SK-N-SH (cell line): ENCODE measurements around the gene IL3. TPM values are rescaled to one million over a fixed set of nuclear protein-coding genes. Genes with fewer than 3 reads are reported as not detected.

ENCODE experiments used
- CTCF ChIA-PET: fragments of 300-600, 350-600 bp; formaldehyde crosslinking; extraction: SDS; loops from one replicate; lab custom pipeline; 2021; lab: Yijun Ruan, JAX
- POLR2A ChIA-PET: fragments of 350-600 bp; sonication (Branson Sonifier 250); formaldehyde crosslinking; extraction: SDS; loops from one replicate; lab custom pipeline; 2020; ENCODE audit warnings: antibody characterized with exemption, inconsistent platforms; lab: Yijun Ruan, JAX
- DNase-seq: peaks from one replicate; pipeline ENCODE4 v3.0.0; 2012
- H2AFZ ChIP-seq: fragments of 200-600 bp; sonication (generic); 2 replicates; pipeline ENCODE4 v1.8.1; 2016; ENCODE audit warnings: antibody characterized with exemption, mild to moderate bottlenecking, low read depth
- H3F3A ChIP-seq: fragments of 200-600 bp; sonication (generic); replicated peaks from 2 replicates; pipeline ENCODE3; 2016; ENCODE audit warnings: antibody characterized with exemption, mild to moderate bottlenecking; ENCODE audit not compliant: insufficient read depth
- H3K27ac ChIP-seq, 2 experiments: fragments of 200-500 bp in 1 of 2; fragments of 200-600 bp in 1 of 2; sonication (Bioruptor generic) in 1 of 2; sonication (generic), shearing (Covaris generic) in 1 of 2; 2 replicates each; pipeline versions ENCODE4 v1.5.1 to v1.6.1; 2014 to 2016; ENCODE audit warnings: low read depth in 2 of 2, inconsistent platforms in 1 of 2, low read length in 1 of 2, mild to moderate bottlenecking in 1 of 2, mixed read lengths in 1 of 2
- H3K27me3 ChIP-seq: fragments of 200-600 bp; sonication (generic), shearing (Covaris generic); 2 replicates; pipeline ENCODE4 v1.6.1; 2016; ENCODE audit warnings: mixed run types; ENCODE audit not compliant: insufficient read depth
- H3K36me3 ChIP-seq, 2 experiments: fragments of 200-500 bp in 1 of 2; fragments of 200-600 bp in 1 of 2; sonication (Bioruptor generic) in 1 of 2; sonication (generic) in 1 of 2; replicated peaks in 1 of 2; 2 replicates each; pipeline versions ENCODE3 to v1.5.1; 2014 to 2016; ENCODE audit warnings: low read length in 1 of 2, mild to moderate bottlenecking in 1 of 2; ENCODE audit not compliant: insufficient read depth in 2 of 2, control insufficient read depth in 1 of 2
- H3K4me1 ChIP-seq, 2 experiments: fragments of 200-500 bp in 1 of 2; fragments of 200-600 bp in 1 of 2; sonication (Bioruptor generic) in 1 of 2; sonication (generic), shearing (Covaris generic) in 1 of 2; 2 replicates each; pipeline versions ENCODE4 v1.5.1 to v1.6.1; 2014 to 2016; ENCODE audit warnings: low read depth in 1 of 2, low read length in 1 of 2, mixed run types in 1 of 2; ENCODE audit not compliant: insufficient read depth in 2 of 2, control insufficient read depth in 1 of 2
- H3K4me2 ChIP-seq: fragments of 200-600 bp; sonication (generic), shearing (Covaris generic); 2 replicates; pipeline ENCODE4 v1.6.1; 2017; ENCODE audit warnings: mixed run types
- H3K4me3 ChIP-seq, 2 experiments: fragments of 200-500 bp in 1 of 2; fragments of 200-600 bp in 1 of 2; sonication (Bioruptor generic) in 1 of 2; sonication (generic), shearing (Covaris generic) in 1 of 2; 2 replicates each; pipeline versions ENCODE4 v1.5.1 to v1.8.1; 2014 to 2016; ENCODE audit warnings: low read depth in 2 of 2, inconsistent platforms in 1 of 2, low read length in 1 of 2, mild to moderate bottlenecking in 1 of 2, mixed read lengths in 1 of 2, moderate library complexity in 1 of 2
- H3K79me2 ChIP-seq: fragments of 200-600 bp; sonication (generic); 2 replicates; pipeline ENCODE4 v1.8.1; 2017; ENCODE audit warnings: mild to moderate bottlenecking; ENCODE audit not compliant: insufficient read depth
- H3K9ac ChIP-seq: fragments of 200-600 bp; sonication (generic); 2 replicates; pipeline ENCODE4 v1.6.1; 2017; ENCODE audit warnings: mixed run types
- H3K9me2 ChIP-seq: fragments of 200-600 bp; sonication (generic); 2 replicates; pipeline ENCODE4 v1.6.1; 2017; ENCODE audit warnings: mixed run types
- H3K9me3 ChIP-seq: fragments of 200-600 bp; sonication (generic); 2 replicates; pipeline ENCODE4 v1.6.1; 2017; ENCODE audit warnings: mixed run types, mild to moderate bottlenecking, moderate library complexity
- H4K20me1 ChIP-seq: fragments of 200-600 bp; sonication (generic); 2 replicates; pipeline ENCODE4 v1.6.1; 2017; ENCODE audit warnings: mild to moderate bottlenecking, mixed run types; ENCODE audit not compliant: insufficient read depth
- CHD2 ChIP-seq: fragments of 150-350 bp; IDR thresholded peaks from 2 replicates; pipeline ENCODE4 v1.6.1; 2018; ENCODE audit warnings: low read length; ENCODE audit not compliant: partially characterized antibody
- EP300 ChIP-seq, 2 experiments: IDR thresholded peaks; 2 replicates each; pipeline versions ENCODE4 v1.4.0 to v1.6.1; 2012; ENCODE audit warnings: borderline replicate concordance in 1 of 2, low read depth in 1 of 2, low read length in 1 of 2
- EZH2phosphoT487 ChIP-seq: fragments of 200-600 bp; sonication (generic); IDR thresholded peaks from 2 replicates; pipeline ENCODE4 v1.6.1; 2017; ENCODE audit warnings: low read depth, mixed run types, mild to moderate bottlenecking, antibody characterized with exemption, moderate library complexity, borderline replicate concordance
- FOSL2 ChIP-seq: IDR thresholded peaks from 2 replicates; pipeline ENCODE4 v1.4.0; 2012; ENCODE audit warnings: low read depth, mild to moderate bottlenecking, moderate library complexity, borderline replicate concordance
- FOXJ3 ChIP-seq: sonication (generic); formaldehyde crosslinking; IDR thresholded peaks from 2 replicates; pipeline ENCODE4 v1.5.1; 2020; ENCODE audit warnings: mild to moderate bottlenecking, missing genetic modification reagents
- GABPA ChIP-seq: IDR thresholded peaks from 2 replicates; pipeline ENCODE4 v1.4.0; 2012; ENCODE audit warnings: low read depth, mild to moderate bottlenecking
- GATA2 ChIP-seq: sonication (generic); formaldehyde crosslinking; IDR thresholded peaks from 2 replicates; pipeline ENCODE4 v1.5.0; 2020; ENCODE audit warnings: mild to moderate bottlenecking, missing genetic modification reagents
- JUND ChIP-seq: IDR thresholded peaks from 2 replicates; pipeline ENCODE4 v1.4.0; 2012
- MAX ChIP-seq: IDR thresholded peaks from 2 replicates; pipeline ENCODE4 v1.4.0; 2012; ENCODE audit warnings: low read depth
- MEF2A ChIP-seq: IDR thresholded peaks from 2 replicates; pipeline ENCODE4 v1.4.0; 2012; ENCODE audit warnings: low read depth, borderline replicate concordance
- NRF1 ChIP-seq: IDR thresholded peaks from 2 replicates; pipeline ENCODE4 v1.6.1; 2012; ENCODE audit warnings: low read depth, mild to moderate bottlenecking, low read length
- POLR2AphosphoS5 ChIP-seq: IDR thresholded peaks from 2 replicates; pipeline ENCODE4 v1.6.1; 2012; ENCODE audit warnings: low read depth, low read length
- RFX5 ChIP-seq: IDR thresholded peaks from 2 replicates; pipeline ENCODE4 v1.6.1; 2012; ENCODE audit warnings: mild to moderate bottlenecking, improper control_type of control experiment, low read length
- SIN3A ChIP-seq: IDR thresholded peaks from 2 replicates; pipeline ENCODE4 v1.6.1; 2012; ENCODE audit warnings: low read depth, mild to moderate bottlenecking, low read length, moderate library complexity, borderline replicate concordance
- TCF12 ChIP-seq: IDR thresholded peaks from 2 replicates; pipeline ENCODE4 v1.4.0; 2012
- TEAD4 ChIP-seq: IDR thresholded peaks from 2 replicates; pipeline ENCODE4 v1.4.0; 2012; ENCODE audit warnings: mild to moderate bottlenecking, borderline replicate concordance; ENCODE audit not compliant: insufficient read depth
- YY1 ChIP-seq: IDR thresholded peaks from 2 replicates; pipeline ENCODE4 v1.4.0; 2012; ENCODE audit warnings: low read depth, mild to moderate bottlenecking
- WGBS: methylation state at CpG from one replicate; pipeline ENCODE4 v1.1.6; 2017; ENCODE audit warnings: low lambda C conversion rate; 5-methylcytosine and 5-hydroxymethylcytosine counted together
- polyA plus RNA-seq, 3 experiments: library from polyadenylated mRNA; depleted of rRNA; stranded (reverse); fragments of >200 nt; gene quantifications; 2 replicates each; pipeline ENCODE4 v1.2.3, GENCODE V29; 2012
- TF ChIP-seq, protein P1 (sequence below): IDR thresholded peaks from 2 replicates; pipeline ENCODE4 v1.6.1; 2012; ENCODE audit warnings: mild to moderate bottlenecking, low read depth, low read length, moderate library complexity
- TF ChIP-seq, protein P2 (sequence below): fragments of 150-350 bp; IDR thresholded peaks from 2 replicates; pipeline ENCODE4 v1.6.1; 2016; ENCODE audit warnings: mild to moderate bottlenecking, low read depth, low read length
- TF ChIP-seq, protein P3 (sequence below): IDR thresholded peaks from 2 replicates; pipeline ENCODE4 v1.4.0; 2012; ENCODE audit warnings: low read depth, borderline replicate concordance

Gene IL3
- polyA plus RNA-seq, 1 of the 3 experiments (the other 2 are of a cell fraction): not detected

GRCh38 chr5:132053483-132053882, 7.0 kb upstream of the IL3 start:
- H4K20me1 ChIP-seq: no peaks in the 10 kb centered on the region
- no peaks in the 10 kb centered on the region; the same call in 1 of the 2 replicates for H3K27me3 ChIP-seq
- no peak overlapping the region for H3K27ac ChIP-seq
- TF ChIP-seq CHD2: no peak
- TF ChIP-seq GABPA: no peak
- TF ChIP-seq GATA2 (CRISPR knock-in tag): no peak
- no peak for TF ChIP-seq YY1
- TF ChIP-seq TCF12: no peak
- TF ChIP-seq POLR2AphosphoS5: no peak
- TF ChIP-seq MAX: no peak
- TF ChIP-seq EP300 (IDR thresholded peaks at IDR 0.05; ENCODE audit: borderline replicate concordance in 1 of 2, low read depth in 1 of 2, low read length in 1 of 2): no peak
- no peak for TF ChIP-seq SIN3A
- no peak for TF ChIP-seq JUND
- no peak for TF ChIP-seq NRF1
- no peak for TF ChIP-seq EZH2phosphoT487
- TF ChIP-seq TEAD4: no peak
- TF ChIP-seq FOXJ3 (CRISPR knock-in tag): no peak
- TF ChIP-seq, protein P1, sequence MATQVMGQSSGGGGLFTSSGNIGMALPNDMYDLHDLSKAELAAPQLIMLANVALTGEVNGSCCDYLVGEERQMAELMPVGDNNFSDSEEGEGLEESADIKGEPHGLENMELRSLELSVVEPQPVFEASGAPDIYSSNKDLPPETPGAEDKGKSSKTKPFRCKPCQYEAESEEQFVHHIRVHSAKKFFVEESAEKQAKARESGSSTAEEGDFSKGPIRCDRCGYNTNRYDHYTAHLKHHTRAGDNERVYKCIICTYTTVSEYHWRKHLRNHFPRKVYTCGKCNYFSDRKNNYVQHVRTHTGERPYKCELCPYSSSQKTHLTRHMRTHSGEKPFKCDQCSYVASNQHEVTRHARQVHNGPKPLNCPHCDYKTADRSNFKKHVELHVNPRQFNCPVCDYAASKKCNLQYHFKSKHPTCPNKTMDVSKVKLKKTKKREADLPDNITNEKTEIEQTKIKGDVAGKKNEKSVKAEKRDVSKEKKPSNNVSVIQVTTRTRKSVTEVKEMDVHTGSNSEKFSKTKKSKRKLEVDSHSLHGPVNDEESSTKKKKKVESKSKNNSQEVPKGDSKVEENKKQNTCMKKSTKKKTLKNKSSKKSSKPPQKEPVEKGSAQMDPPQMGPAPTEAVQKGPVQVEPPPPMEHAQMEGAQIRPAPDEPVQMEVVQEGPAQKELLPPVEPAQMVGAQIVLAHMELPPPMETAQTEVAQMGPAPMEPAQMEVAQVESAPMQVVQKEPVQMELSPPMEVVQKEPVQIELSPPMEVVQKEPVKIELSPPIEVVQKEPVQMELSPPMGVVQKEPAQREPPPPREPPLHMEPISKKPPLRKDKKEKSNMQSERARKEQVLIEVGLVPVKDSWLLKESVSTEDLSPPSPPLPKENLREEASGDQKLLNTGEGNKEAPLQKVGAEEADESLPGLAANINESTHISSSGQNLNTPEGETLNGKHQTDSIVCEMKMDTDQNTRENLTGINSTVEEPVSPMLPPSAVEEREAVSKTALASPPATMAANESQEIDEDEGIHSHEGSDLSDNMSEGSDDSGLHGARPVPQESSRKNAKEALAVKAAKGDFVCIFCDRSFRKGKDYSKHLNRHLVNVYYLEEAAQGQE: no peak
- TF ChIP-seq, protein P2, sequence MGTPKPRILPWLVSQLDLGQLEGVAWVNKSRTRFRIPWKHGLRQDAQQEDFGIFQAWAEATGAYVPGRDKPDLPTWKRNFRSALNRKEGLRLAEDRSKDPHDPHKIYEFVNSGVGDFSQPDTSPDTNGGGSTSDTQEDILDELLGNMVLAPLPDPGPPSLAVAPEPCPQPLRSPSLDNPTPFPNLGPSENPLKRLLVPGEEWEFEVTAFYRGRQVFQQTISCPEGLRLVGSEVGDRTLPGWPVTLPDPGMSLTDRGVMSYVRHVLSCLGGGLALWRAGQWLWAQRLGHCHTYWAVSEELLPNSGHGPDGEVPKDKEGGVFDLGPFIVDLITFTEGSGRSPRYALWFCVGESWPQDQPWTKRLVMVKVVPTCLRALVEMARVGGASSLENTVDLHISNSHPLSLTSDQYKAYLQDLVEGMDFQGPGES: no peak
- no peak for TF ChIP-seq RFX5
- TF ChIP-seq MEF2A: no peak
- TF ChIP-seq, protein P3, sequence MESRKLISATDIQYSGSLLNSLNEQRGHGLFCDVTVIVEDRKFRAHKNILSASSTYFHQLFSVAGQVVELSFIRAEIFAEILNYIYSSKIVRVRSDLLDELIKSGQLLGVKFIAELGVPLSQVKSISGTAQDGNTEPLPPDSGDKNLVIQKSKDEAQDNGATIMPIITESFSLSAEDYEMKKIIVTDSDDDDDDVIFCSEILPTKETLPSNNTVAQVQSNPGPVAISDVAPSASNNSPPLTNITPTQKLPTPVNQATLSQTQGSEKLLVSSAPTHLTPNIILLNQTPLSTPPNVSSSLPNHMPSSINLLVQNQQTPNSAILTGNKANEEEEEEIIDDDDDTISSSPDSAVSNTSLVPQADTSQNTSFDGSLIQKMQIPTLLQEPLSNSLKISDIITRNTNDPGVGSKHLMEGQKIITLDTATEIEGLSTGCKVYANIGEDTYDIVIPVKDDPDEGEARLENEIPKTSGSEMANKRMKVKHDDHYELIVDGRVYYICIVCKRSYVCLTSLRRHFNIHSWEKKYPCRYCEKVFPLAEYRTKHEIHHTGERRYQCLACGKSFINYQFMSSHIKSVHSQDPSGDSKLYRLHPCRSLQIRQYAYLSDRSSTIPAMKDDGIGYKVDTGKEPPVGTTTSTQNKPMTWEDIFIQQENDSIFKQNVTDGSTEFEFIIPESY: no peak
- TF ChIP-seq FOSL2: no peak
- POLR2A ChIA-PET: no interaction called here
- no peaks in the 10 kb centered on the region for H3K36me3 ChIP-seq
- H3K9me3 ChIP-seq: no peaks in the 10 kb centered on the region
- H3K4me2 ChIP-seq: no peak overlapping the region
- H3K79me2 ChIP-seq: no peaks in the 10 kb centered on the region
- H3K9ac ChIP-seq: no peak overlapping the region
- H3F3A ChIP-seq: no peaks in the 10 kb centered on the region
- 71% methylated on average over 4 of the region's 4 CpGs for WGBS
- no peaks in the 10 kb centered on the region for H3K9me2 ChIP-seq
- H2AFZ ChIP-seq: no peak overlapping the region
- no peak for DNase-seq
- H3K4me3 ChIP-seq: no peak overlapping the region
- CTCF ChIA-PET: interaction anchor here (1.0 to 4.1 kb wide), 4 partner anchors 8 to 464 kb away, joined by 3 to 22 read pairs (median 6); no protein-coding TSS in a partner anchor
- H3K4me1 ChIP-seq: no peaks in the 10 kb centered on the region
